ENCODE results near the gene DSCAM.
"Not testable (repeated sequence)": the region's sequence is repeated elsewhere in the genome, so short reads cannot be mapped to it uniquely, and the experiment has no call there.

The DSCAM gene

GRCh38 chr21:40356644-40357043, 490.3 kb downstream of the DSCAM start:
- DNase-seq, result no peak
- intact Hi-C loops (cut with DNase I), result no loop called here

GRCh38 chr21:40355076-40355475, 491.9 kb downstream of the DSCAM start:
- DNase-seq, result no peak
- intact Hi-C loops (cut with DNase I), result no loop called here

- intact Hi-C loops (cut with DNase I), result no loop called here
- DNase-seq, result no peak
Observed at GRCh38 chr21:40351006-40351405, 496.0 kb downstream of the DSCAM start.

- intact Hi-C loops (cut with DNase I), result no loop called here
- no peak for DNase-seq
Observed at GRCh38 chr21:40349591-40349990, 497.4 kb downstream of the DSCAM start.

GRCh38 chr21:40345711-40346321, 501.1 kb downstream of the DSCAM start:
- intact Hi-C loops (cut with DNase I), result no loop called here
- peak in 1 of 10 donors; percentile 29 for DNase-seq

- intact Hi-C loops (cut with DNase I), result no loop called here
- DNase-seq, result no peak
Observed at GRCh38 chr21:40340357-40340756, 506.6 kb downstream of the DSCAM start.

- DNase-seq, result peak in 2 of 10 donors; percentile 55 to 72
- intact Hi-C loops (cut with DNase I), result no loop called here
Observed at GRCh38 chr21:40339050-40339449, 507.9 kb downstream of the DSCAM start.

- intact Hi-C loops (cut with DNase I), result no loop called here
- no peak for DNase-seq
Observed at GRCh38 chr21:40337981-40338380, 509.0 kb downstream of the DSCAM start.

GRCh38 chr21:40335704-40336103, 511.3 kb downstream of the DSCAM start:
- DNase-seq, result no peak
- intact Hi-C loops (cut with DNase I), result no loop called here

- DNase-seq, result no peak
- intact Hi-C loops (cut with DNase I), result no loop called here
Observed at GRCh38 chr21:40334159-40334558, 512.8 kb downstream of the DSCAM start.

- intact Hi-C loops (cut with DNase I), result no loop called here
Observed at GRCh38 chr21:40333731-40334130, 513.2 kb downstream of the DSCAM start.

GRCh38 chr21:40331804-40332203, 515.2 kb downstream of the DSCAM start:
- DNase-seq, result peak in 1 of 10 donors; percentile 55
- intact Hi-C loops (cut with DNase I), result no loop called here

More at GRCh38 chr21:40333731-40334130, 513.2 kb downstream of the DSCAM start:
- no peak for DNase-seq

- intact Hi-C loops (cut with DNase I), result no loop called here
- peak in 5 of 10 donors; percentile 4 to 77 (median 23) for DNase-seq
Observed at GRCh38 chr21:40331172-40331571, 515.8 kb downstream of the DSCAM start.

- intact Hi-C loops (cut with DNase I), result no loop called here
- no peak for DNase-seq
Observed at GRCh38 chr21:40324389-40324788, 522.6 kb downstream of the DSCAM start.

- DNase-seq; intact Hi-C loops (cut with DNase I): not testable (repeated sequence)
Observed at GRCh38 chr21:40320718-40321117, 526.2 kb downstream of the DSCAM start.

GRCh38 chr21:40318371-40318770, 528.6 kb downstream of the DSCAM start:
- intact Hi-C loops (cut with DNase I), result no loop called here
- DNase-seq, result peak in 1 of 10 donors; percentile 34

- intact Hi-C loops (cut with DNase I), result no loop called here
- no peak for DNase-seq
Observed at GRCh38 chr21:40316104-40316503, 530.9 kb downstream of the DSCAM start.

- no peak for DNase-seq
- intact Hi-C loops (cut with DNase I), result no loop called here
Observed at GRCh38 chr21:40315626-40316025, 531.3 kb downstream of the DSCAM start.

- intact Hi-C loops (cut with DNase I), result no loop called here
- no peak for DNase-seq
Observed at GRCh38 chr21:40313260-40313659, 533.7 kb downstream of the DSCAM start.

GRCh38 chr21:40300300-40300699, 546.7 kb downstream of the DSCAM start:
- no peak for DNase-seq
- intact Hi-C loops (cut with DNase I), result no loop called here

GRCh38 chr21:40299451-40299850, 547.5 kb downstream of the DSCAM start:
- intact Hi-C loops (cut with DNase I), result no loop called here
- no peak for DNase-seq

- intact Hi-C loops (cut with DNase I), result no loop called here
Observed at GRCh38 chr21:40294345-40294744, 552.6 kb downstream of the DSCAM start.

GRCh38 chr21:40291560-40291959, 555.4 kb downstream of the DSCAM start:
- no peak for DNase-seq
- intact Hi-C loops (cut with DNase I), result no loop called here

More at GRCh38 chr21:40294345-40294744, 552.6 kb downstream of the DSCAM start:
- no peak for DNase-seq
